HG02678 (cell line): ENCODE data around the gene FTO.

Source experiments
- ATAC-seq: cut with Tn5 transposase; IDR thresholded peaks from one replicate; pipeline ENCODE4 v1.9.1; 2021; ENCODE audit warnings: mild to moderate bottlenecking, moderate library complexity; ENCODE audit not compliant: unreplicated experiment

The FTO gene

DNA sequence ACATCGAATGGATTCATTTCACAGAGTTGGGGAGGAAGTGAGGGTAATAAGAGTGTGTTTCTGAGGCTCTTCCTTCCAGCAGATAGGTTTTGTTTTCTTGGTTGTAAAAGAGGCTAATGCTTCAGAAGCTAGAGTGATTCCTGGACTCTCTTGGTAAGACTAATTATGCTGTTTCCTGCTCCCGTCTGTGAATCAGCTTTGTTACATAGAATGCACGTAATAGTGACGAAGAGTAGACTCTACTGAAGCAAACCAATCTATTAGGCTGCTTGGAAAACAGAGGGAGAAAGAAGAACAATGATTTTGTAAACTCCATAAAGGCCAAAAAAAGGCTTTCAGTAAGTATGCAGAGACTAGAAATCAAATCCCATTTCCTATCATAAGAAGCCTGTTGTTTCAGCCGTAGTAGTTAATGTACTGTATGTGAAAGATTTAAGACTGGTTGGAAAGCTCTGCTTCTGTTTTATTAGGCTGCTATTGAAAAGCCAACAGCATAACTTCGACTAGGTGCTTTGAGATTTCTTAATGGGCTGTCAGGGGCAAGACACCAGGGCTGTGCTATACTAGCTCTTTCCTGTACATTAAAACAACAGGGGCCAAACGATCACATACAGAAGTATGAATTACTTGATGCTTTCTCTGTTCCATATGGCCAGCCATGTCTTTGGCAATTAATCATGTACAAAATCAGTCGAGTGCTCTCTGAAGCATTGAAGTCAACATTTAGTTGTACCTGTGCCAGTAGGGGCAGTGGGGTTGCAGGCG is 219.0 kb downstream of the FTO start:
- no peak for ATAC-seq

DNA sequence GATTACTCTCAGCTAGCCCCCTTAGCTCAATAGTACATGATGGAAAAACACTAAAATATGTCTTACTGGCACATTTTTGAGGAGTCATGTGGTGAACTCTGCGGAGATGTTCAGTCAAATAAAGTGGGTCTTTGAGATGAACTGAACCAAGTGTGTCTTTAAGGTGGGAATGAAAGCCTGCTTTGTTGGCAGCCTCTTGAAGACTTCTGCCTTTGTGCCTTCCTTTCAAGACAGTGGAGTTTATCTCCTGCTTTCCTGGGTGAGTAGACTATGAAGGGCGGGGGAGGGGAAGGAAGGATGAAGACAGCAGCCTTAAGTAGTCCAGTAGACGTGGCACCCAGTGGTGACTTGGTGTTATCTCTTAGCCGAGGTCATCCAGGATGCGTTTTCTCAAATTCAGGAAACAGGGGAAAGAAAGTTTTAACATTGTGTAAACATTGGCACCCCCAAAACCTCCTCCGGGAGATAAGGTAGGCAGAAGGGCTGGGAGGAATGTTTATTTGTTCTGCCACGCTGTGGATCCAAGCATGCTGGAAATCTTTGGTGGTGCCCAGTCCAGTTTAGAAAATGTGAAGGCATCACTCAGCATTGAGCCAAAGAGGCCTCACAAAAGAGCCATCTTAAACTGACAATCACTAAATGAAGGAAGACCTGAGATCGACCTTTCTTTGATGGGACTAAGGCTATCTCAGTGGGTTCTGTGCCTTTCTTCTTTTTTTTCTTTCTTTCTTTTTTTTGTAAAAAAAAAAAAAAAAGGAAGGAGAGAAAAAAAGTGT is 220.6 kb downstream of the FTO start:
- no peak for ATAC-seq

DNA sequence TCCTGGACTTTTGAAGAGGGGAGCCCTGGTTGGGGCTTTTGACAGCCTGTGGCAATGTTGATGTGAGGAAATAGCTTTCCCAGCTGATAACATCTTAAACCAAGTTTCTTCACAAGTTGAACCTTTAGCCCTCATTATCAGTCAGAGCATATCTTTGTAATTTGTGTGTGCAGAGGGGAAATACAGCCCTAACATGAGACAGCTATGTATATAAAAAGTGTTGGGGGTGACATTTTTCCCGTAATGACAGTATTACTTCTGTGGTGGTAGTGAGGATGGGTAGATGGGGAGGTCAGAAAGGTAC is 221.1 kb downstream of the FTO start:
- ATAC-seq: no peak

DNA sequence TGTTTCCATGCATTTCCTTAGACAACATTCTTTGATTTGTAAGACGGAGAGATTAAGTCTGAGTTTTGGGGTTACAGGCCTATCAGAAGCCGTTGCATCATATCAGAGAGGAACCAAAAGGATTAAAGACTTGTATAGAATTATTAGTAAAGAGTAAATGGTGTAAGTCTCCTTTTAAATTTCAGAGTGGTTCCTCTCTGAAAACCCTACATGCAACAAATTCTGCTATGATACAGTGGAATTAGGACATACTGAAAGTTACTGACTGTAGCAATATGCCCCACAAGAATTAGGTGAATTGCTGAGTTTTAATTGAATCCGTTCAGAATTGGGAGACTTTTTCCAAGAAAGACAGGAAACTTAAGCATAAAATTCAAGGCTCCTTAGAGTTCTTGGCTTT is 221.6 kb downstream of the FTO start:
- ATAC-seq: no peak

DNA sequence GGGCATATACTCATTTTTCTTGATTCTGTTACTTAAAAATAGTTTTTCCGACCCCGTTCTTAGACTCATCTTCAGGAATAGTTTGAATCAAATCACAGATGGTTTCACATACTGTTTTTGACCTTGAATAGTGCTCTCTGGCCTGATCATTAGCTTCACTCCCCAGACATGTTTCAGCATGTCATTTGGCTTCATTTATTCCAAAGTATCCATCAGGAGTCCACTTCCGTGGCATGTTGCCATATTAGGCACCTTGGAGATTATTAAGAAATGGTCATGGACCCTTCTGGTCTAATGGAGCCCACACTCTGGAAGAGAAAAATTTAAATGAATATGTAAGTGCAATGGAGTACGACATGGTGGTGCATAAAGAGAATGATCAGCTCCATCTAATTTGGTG is 222.3 kb downstream of the FTO start:
- no peak for ATAC-seq

DNA sequence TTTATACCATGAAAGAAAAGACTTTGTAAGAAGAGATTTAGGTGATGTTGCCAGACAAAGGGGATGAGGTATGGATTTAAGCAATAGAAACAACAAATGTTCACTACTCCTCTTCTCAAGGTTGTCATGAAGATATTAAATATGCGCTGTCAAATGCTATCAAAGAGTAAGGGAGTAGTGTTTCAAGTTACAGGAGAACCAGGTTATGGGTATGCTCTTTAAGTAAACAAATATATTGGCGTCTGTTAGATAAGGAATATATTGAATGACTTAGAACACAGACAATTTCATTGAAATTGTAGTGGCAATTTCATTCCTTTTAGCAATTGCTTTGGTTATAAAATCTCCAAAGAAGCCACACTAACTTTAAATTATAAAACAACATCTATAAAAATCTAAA is 229.0 kb downstream of the FTO start:
- ATAC-seq: no peak

DNA sequence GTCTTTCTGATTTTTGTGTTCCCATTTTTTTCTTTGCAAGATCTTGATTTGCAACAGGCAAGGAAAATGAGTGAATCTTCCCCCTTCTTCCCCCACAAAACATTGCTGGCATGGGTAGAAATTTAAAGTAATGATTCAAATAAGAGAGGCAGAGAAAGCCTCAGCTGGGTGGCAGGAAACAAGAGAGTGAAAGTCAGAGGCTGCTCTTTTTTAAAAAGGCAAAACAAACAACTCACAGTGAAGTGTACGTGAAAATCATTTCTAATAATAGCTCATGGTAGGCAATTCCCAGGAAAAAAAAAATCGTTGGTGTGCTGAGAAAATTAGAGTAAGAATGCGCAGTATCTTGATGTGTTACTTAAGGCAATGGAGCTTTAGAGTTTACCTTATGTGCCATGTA is 229.5 kb downstream of the FTO start:
- ATAC-seq: no peak

DNA sequence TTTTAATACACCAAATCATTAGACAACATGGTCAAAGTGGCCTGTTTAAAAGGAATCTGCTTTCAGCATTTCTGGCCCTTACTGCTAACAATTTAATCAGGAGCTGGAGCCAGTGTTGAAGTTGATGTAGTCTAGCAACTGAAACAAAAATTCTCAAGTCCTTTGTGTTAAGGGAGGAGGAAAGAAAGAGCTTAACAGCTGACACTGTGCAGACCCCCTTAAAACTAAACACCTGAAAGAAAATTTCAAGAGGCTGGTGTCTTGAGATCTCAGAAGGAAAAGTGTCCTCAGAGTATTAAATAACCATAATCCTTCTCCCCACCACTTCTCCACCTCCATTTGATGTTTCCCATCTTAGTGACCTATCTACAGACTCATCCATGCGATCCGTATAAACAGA is 232.1 kb downstream of the FTO start:
- ATAC-seq: no peak

DNA sequence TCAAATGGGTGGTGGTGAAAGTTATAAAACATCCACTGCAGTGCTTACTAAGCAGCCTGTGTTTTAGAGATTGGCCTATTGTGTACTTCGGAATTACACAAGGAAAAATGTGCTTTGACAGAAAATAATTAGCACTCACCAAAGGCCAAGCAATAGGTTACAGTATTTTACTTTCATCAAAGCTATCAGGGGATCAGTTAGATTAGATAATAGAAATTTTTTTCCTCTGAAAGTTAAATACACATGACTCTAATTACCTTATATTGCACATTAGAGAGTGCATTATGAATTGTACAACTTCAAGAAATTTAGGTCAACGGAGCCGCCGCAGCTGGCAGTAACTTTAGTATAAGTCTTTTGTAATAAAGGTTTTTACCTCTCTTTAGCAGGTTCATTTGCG is 232.6 kb downstream of the FTO start:
- ATAC-seq: no peak

DNA sequence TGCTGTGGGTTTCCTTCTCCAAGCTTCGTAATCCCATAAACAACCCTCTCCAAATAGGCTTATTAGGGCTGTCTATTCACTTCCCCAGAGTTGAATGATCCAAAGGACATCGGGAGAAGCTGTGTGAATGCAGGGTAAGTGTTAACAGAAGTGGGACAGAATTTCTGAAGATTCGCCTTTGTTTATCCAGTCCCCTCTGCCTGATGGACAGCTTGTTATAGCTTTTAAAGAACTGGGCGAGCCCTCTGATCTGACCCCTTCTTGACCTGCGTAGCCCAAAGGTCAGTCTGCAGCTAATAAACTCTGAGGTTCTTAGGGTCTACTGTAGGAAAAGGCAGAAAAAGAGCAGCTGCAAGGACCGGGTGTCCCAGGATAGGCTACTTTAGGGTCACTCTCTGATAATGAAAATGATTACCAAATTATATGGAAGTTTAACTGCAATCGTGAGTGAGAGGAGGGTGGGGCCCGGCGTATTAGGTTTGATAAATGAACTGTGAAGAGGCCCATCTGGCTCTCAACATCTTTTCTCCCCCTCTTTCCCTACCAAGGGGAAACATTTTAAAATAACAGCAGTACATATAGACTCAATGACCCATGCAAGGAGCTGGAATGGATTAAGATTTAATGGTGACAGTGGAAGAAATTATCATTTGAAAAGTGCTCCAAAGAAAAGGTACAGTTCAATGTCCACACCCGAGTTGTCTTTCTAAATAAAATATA is 233.4 kb downstream of the FTO start:
- ATAC-seq: no peak

DNA sequence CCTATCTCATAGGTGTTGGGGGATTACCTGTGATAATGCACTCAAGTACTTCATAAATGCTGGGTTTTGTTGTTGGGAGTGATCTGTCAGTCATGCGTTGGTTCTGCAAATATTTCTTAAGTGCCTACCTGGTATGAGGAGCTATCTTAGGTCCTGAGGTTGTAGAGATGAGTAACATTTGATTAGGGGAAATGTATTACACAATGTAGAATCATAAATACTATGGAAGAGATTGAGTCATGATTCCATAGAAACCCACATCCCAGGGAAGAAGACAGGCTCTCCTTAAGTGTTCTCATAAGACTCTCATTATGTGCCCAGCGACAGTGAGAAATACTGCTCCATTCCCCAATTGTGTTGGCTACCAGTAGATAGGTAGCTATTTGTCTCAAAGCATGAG is 240.1 kb downstream of the FTO start:
- no peak for ATAC-seq

DNA sequence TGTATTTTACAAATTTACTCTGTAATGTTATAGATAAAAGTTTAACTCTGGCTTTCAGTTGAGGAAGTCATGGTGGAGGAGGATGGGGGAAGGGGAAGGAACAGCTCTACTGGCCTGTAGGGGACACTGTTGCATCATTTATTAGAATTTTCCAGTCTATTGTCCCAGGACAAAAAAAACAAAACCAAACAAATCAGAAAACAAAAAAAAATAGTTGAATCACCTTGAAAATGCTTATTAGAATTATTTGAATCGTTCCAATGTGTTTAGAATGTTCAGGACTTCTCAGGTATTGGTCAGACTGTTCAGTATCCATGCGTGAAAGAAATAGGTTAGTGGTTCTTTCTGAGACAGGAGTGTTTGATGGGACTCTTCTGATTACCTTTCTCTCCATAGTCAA is 242.0 kb downstream of the FTO start:
- ATAC-seq: no peak

DNA sequence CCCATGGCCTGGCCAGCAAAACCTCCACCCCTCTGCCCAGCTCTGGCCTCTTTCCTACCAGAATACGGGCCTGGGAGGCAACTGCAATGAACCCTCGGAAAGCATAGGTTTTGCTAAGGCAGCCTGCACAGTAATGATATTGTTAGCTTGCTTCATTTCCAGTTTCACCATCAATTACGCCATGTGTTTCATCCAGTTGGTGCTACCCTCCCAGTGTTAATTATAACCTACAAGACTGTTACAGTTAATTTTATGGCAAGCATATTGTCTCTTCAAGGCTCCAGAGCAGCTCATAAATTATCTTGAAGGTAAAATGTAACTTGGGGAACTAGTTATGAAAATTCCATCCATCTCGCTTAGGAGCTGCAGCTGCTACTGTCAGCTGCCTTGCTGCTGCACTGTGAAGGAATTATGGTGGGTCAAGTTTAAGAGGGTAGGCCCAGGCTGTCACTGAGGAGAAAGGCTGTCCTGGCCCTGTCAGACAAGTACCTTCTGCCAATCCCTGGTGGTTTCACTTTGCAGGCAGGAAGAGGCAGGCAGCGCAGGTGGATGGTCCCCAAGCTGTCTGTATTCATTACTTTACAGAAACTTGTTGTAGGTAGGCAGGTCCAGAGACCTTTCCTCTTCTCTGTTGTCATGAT is 242.9 kb downstream of the FTO start:
- no peak for ATAC-seq

DNA sequence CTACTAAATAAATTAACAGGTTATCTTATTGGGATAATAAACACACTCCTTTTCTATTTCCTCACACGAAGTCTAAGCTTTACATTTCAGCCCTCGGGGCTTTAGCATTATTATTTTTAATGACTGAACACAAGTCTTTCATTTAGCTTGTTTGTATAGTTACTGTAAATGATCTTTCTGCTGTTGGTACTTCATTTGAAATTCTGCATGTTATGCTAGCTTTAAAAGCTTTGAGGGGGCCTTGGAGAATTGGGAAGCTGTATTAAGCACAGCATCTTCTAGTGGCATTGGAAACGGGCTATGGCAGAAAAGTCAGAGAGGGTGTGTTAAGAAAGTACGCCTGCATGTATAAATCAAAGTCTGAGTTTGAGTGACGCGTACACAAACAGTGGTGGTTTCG is 243.7 kb downstream of the FTO start:
- ATAC-seq: no peak

DNA sequence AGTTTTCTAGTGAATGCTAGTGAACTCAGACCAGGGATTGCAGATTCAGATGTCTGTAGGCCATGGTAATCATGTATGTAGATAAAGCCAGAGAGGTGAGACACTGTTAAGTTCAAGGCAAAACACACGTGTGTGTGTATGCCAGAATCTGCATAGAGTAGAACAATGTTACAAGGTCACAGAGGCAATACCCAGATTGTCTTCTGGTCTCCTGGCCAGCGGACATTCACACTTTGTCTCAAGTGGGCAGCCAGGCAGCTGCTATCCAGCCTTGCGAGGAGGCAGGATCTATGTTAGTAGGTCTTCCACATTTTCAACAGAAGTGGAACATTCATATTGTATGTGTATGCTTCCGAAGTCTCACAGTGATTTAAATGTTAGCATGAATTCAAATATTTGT is 244.4 kb downstream of the FTO start:
- no peak for ATAC-seq

DNA sequence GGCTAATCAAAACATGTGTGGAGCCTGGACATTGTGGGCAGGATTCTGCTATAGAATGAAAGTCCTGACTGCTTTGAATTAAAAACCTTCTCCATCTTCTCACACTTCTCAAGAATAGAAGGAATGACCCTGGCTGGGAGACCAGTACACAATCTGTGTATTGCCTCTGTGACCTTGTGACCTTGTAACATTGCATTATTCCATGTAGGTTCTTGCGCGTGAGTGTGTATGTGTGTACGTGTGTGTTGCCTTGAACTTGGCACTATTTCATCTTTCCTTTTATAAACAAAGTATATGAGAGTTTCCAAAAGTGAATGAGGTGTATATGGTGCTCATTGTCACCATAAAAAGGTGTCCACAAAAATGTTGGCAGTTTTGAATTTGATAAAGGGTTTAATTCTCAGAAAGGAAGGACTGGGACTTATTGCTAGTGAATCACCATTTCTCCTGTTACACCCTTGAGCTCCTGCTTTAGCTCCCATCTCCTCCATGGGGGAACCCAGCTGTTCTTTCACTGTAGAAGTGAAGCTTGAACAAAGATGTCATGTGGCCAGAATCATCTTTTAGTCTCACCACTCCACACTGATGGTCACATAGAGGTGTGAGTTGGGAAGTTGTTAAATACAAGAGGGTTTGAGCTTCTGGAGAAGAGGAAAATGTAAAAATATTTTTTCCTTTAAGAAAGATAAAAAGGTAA is 244.9 kb downstream of the FTO start:
- ATAC-seq: no peak

DNA sequence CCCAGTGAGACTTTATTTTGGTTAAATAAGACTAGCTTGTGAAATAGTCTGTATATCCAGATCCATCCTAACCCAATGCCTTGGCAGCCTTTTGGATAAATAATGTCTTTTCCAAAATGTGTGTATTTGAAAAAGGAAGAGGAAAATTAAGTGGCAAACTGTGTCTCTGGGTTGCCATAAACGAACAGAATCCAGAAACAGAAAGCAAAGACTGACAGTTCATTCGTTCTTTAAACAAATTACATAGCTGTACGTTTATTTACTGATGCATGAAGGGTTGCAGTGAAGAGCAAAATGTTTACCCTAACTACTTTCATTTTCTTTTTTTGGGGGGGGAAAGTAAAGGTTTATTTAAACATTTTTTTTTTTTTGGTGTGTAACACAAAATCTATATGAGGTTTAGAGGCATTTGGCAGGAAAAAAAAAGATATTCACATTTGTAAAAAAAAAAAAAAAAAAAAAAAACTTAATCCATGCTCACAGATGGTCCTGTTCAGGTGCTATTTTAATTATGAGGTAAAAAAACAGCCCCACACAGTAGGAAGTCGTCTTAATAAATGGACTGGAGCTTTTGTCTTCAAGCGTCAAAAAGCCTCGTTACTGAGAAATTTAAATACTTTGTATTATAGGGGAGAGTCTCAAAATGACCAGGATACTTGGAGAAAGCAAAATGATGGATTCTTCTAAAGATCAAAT is 245.9 kb downstream of the FTO start:
- peak; percentile 43 for ATAC-seq

DNA sequence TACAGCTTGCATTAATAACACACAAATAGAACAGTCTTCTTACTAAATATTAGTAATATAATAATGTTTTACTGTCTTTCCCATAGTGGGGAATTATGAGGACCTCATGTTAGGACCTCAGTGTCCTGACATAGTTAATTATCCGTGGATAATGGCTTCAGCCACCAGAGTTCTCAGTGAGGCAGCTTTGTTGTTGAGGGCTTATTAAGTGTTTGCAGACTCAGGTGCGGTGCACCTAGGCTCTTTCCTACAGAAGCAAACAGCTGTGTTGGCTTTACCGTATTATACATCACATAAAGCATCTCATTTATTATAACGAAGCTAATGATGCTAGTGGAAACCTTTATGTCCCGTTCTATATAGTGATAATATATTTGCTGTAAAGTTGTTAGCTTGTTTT is 246.7 kb downstream of the FTO start:
- no peak for ATAC-seq

DNA sequence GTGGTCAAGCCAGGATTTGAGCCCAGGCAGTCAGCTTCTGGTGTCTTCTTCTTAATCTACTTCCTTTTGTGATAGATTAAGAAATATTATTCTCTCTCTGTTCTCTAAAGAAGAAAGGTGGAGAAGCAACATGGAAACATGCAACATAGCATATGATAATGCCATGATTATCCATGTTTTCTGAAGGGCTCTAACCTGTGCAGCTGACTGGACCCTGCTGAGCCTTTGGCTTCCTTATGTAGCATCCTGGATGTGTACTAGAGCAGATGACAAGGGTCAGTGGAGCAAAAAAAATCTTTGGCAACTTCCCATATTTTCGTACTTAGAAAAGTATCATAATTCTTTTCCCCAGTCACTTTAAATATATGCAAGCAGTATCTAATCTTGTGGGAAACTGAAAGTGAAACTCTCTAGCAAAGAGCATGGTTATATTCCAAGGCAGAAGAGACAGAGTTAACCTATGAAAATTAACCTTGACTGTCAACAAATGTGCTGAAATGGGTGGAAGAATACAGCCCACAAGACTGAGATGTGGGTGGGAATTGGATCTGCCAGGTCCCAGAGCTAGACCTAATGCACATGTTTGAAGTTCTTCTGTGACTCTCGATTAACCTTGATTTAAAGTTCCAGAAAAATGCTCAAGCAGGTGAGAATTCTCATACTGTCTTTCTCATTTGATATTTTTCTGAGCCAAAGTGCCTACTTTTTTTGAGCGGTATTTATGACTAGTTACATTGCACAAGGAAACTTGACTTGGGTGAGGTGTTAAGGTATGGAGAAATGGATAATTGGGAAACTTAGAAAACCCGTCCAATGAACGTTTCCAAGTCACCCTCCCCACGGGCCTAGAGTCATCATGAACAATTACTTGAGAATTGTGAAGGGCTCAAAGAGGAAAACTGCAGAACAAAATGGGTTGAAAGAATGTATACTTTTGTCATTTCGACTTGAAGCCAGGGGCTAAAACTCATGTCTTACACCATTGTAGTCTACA is 248.6 kb downstream of the FTO start:
- ATAC-seq: no peak
